ENCODE measurements around the gene MATN3. TPM values are rescaled to one million over a fixed set of nuclear protein-coding genes. Genes with fewer than 3 reads are reported as not detected.

Gene MATN3
- total and polyA plus RNA-seq, 2 of the 13 experiments (the other 11 are each of a cell fraction or from before 2014, with no cell fraction given), result 36.1 to 208 TPM

DNA sequence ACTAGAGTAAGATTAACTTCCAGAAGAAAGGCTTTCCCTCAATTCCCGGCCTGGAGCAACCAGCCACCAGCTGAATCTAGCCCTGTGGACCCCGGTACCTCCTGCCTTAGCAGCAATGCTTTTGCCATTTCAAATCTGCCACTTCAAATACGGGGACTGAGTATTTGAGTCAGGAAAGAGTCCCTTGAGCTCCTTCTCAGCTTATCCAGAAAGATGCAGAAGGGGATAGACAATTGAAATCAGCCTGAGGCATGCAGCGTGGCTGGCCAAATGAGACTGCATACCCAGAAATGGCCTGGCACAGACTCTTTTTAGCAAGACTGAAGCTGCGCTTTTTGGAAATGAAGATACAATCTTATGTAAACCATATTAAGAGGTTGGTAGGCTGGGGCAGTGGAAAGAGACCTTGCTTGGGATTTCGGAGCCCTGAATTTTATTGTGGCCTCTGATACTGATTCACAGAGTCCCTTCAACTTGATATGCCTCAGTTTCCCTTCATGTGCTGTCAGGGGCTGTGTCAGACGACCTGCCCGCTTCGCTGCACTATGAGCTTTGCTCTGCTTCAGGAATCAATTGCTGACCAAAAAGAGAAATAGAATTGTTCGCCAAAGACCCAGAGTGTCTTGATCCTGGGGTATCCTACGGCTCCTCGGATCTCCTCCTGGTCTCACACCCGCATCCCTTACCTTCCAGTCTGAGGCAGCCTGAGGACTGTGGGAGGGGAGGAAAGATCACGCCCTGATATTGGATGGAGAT lies 1.0 kb downstream of the MATN3 start (continued):
- TF ChIP-seq, protein P1, sequence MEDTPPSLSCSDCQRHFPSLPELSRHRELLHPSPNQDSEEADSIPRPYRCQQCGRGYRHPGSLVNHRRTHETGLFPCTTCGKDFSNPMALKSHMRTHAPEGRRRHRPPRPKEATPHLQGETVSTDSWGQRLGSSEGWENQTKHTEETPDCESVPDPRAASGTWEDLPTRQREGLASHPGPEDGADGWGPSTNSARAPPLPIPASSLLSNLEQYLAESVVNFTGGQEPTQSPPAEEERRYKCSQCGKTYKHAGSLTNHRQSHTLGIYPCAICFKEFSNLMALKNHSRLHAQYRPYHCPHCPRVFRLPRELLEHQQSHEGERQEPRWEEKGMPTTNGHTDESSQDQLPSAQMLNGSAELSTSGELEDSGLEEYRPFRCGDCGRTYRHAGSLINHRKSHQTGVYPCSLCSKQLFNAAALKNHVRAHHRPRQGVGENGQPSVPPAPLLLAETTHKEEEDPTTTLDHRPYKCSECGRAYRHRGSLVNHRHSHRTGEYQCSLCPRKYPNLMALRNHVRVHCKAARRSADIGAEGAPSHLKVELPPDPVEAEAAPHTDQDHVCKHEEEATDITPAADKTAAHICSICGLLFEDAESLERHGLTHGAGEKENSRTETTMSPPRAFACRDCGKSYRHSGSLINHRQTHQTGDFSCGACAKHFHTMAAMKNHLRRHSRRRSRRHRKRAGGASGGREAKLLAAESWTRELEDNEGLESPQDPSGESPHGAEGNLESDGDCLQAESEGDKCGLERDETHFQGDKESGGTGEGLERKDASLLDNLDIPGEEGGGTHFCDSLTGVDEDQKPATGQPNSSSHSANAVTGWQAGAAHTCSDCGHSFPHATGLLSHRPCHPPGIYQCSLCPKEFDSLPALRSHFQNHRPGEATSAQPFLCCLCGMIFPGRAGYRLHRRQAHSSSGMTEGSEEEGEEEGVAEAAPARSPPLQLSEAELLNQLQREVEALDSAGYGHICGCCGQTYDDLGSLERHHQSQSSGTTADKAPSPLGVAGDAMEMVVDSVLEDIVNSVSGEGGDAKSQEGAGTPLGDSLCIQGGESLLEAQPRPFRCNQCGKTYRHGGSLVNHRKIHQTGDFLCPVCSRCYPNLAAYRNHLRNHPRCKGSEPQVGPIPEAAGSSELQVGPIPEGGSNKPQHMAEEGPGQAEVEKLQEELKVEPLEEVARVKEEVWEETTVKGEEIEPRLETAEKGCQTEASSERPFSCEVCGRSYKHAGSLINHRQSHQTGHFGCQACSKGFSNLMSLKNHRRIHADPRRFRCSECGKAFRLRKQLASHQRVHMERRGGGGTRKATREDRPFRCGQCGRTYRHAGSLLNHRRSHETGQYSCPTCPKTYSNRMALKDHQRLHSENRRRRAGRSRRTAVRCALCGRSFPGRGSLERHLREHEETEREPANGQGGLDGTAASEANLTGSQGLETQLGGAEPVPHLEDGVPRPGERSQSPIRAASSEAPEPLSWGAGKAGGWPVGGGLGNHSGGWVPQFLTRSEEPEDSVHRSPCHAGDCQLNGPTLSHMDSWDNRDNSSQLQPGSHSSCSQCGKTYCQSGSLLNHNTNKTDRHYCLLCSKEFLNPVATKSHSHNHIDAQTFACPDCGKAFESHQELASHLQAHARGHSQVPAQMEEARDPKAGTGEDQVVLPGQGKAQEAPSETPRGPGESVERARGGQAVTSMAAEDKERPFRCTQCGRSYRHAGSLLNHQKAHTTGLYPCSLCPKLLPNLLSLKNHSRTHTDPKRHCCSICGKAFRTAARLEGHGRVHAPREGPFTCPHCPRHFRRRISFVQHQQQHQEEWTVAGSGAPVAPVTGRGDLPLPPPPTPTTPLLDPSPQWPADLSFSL (CRISPR knock-in tag; IDR thresholded peaks at IDR 0.05), result no peak
- TF ChIP-seq EEA1 (CRISPR knock-in tag; IDR thresholded peaks at IDR 0.05; ENCODE audit: borderline replicate concordance), result no peak
- TF ChIP-seq ZNF136 (CRISPR knock-in tag; IDR thresholded peaks at IDR 0.05; ENCODE audit: low read depth), result no peak
- TF ChIP-seq ELF1 (CRISPR knock-in tag; IDR thresholded peaks at IDR 0.05), result no peak
- TF ChIP-seq DMAP1 (CRISPR knock-in tag; IDR thresholded peaks at IDR 0.05), result no peak
- no peak for TF ChIP-seq ZNF775 (CRISPR knock-in tag; IDR thresholded peaks at IDR 0.05; ENCODE audit: borderline replicate concordance)
- TF ChIP-seq, protein P2, sequence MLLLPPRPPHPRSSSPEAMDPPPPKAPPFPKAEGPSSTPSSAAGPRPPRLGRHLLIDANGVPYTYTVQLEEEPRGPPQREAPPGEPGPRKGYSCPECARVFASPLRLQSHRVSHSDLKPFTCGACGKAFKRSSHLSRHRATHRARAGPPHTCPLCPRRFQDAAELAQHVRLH (CRISPR knock-in tag; IDR thresholded peaks at IDR 0.05; ENCODE audit: borderline replicate concordance, low read depth), result no peak
- no peak for TF ChIP-seq GFI1 (CRISPR knock-in tag; IDR thresholded peaks at IDR 0.05; ENCODE audit: borderline replicate concordance)
- TF ChIP-seq HMGXB4 (CRISPR knock-in tag; IDR thresholded peaks at IDR 0.05; ENCODE audit: borderline replicate concordance in 1 of 2, low read depth in 1 of 2), result peak in 1 of 2 experiments; percentile 16; a peak in 1 of 4 replicates
- TF ChIP-seq, protein P3, sequence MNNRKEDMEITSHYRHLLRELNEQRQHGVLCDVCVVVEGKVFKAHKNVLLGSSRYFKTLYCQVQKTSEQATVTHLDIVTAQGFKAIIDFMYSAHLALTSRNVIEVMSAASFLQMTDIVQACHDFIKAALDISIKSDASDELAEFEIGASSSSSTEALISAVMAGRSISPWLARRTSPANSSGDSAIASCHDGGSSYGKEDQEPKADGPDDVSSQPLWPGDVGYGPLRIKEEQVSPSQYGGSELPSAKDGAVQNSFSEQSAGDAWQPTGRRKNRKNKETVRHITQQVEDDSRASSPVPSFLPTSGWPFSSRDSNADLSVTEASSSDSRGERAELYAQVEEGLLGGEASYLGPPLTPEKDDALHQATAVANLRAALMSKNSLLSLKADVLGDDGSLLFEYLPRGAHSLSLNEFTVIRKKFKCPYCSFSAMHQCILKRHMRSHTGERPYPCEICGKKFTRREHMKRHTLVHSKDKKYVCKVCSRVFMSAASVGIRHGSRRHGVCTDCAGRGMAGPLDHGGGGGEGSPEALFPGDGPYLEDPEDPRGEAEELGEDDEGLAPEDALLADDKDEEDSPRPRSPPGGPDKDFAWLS (CRISPR knock-in tag; IDR thresholded peaks at IDR 0.05; ENCODE audit: borderline replicate concordance), result no peak
- TF ChIP-seq ZNF496 (CRISPR knock-in tag; IDR thresholded peaks at IDR 0.05; ENCODE audit: insufficient replicate concordance), result no peak
- TF ChIP-seq, protein P4, sequence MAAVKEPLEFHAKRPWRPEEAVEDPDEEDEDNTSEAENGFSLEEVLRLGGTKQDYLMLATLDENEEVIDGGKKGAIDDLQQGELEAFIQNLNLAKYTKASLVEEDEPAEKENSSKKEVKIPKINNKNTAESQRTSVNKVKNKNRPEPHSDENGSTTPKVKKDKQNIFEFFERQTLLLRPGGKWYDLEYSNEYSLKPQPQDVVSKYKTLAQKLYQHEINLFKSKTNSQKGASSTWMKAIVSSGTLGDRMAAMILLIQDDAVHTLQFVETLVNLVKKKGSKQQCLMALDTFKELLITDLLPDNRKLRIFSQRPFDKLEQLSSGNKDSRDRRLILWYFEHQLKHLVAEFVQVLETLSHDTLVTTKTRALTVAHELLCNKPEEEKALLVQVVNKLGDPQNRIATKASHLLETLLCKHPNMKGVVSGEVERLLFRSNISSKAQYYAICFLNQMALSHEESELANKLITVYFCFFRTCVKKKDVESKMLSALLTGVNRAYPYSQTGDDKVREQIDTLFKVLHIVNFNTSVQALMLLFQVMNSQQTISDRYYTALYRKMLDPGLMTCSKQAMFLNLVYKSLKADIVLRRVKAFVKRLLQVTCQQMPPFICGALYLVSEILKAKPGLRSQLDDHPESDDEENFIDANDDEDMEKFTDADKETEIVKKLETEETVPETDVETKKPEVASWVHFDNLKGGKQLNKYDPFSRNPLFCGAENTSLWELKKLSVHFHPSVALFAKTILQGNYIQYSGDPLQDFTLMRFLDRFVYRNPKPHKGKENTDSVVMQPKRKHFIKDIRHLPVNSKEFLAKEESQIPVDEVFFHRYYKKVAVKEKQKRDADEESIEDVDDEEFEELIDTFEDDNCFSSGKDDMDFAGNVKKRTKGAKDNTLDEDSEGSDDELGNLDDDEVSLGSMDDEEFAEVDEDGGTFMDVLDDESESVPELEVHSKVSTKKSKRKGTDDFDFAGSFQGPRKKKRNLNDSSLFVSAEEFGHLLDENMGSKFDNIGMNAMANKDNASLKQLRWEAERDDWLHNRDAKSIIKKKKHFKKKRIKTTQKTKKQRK (IDR thresholded peaks at IDR 0.05; ENCODE audit: low read length), result no peak

Data from HepG2 (cell line).